ENCODE data around the gene F2RL3. TPM values are rescaled to one million over a fixed set of nuclear protein-coding genes. Genes with fewer than 3 reads are reported as not detected.

Gene F2RL3
- total RNA-seq, 1 donor from 2014 or later: 0.92 TPM

DNA sequence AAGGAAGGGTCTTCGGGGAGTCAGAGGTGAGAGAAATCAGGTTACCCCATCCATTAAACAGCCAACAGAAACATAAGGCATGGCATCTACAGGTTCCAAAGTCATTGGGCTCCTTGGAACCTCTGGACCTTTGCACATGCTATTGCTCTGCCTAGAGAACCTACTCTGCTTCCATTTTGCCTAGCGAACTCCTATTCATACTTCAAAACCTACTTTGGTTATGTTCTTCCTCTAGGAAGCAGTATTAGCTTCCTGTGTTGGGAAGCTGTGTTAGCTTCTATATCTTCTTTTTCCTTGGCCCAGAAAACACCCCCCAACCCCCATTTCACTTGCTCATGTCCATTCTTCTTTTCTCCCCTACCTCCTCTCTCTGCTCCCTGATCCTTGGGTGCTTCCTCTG, 39.6 kb downstream of the F2RL3 start:
- peaks cover 7% of the 10 kb centered on the region for H3K9me3 Mint-ChIP-seq (ENCODE audit: unreplicated experiment)
- no peak overlapping the region for H3K4me3 Mint-ChIP-seq (ENCODE audit: unreplicated experiment)
- peaks cover 25% of the 10 kb centered on the region for H3K36me3 Mint-ChIP-seq (ENCODE audit: low read depth, unreplicated experiment)
- H3K27me3 Mint-ChIP-seq (ENCODE audit: unreplicated experiment): peaks cover 4% of the 10 kb centered on the region
- no peak overlapping the region for H3K27ac Mint-ChIP-seq (ENCODE audit: unreplicated experiment)
- DNase-seq (ENCODE audit: low spot score): no peak
- H3K4me1 Mint-ChIP-seq (ENCODE audit: unreplicated experiment): no peaks in the 10 kb centered on the region
- TF ChIP-seq, protein P1, sequence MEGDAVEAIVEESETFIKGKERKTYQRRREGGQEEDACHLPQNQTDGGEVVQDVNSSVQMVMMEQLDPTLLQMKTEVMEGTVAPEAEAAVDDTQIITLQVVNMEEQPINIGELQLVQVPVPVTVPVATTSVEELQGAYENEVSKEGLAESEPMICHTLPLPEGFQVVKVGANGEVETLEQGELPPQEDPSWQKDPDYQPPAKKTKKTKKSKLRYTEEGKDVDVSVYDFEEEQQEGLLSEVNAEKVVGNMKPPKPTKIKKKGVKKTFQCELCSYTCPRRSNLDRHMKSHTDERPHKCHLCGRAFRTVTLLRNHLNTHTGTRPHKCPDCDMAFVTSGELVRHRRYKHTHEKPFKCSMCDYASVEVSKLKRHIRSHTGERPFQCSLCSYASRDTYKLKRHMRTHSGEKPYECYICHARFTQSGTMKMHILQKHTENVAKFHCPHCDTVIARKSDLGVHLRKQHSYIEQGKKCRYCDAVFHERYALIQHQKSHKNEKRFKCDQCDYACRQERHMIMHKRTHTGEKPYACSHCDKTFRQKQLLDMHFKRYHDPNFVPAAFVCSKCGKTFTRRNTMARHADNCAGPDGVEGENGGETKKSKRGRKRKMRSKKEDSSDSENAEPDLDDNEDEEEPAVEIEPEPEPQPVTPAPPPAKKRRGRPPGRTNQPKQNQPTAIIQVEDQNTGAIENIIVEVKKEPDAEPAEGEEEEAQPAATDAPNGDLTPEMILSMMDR (IDR thresholded peaks at IDR 0.05; ENCODE audit: unreplicated experiment): no peak

DNA sequence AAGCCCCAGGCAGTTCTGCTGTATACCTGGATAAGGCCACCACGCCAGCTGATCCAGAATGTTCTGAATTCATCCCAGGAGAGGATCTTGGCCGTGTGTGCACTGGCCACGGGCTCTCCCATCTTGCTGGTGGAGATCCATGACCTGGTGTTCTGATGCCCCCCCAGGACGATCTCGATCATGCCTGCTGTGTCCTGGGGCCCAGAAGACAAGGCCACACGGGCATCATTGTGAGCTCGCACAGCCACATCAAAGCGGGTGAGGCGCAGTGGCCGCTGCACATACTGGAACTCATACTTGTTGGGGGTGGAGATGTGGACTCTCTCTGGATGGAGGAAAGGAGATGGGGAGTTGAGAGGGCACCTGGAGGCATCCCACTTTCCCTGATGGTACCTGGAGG, 40.1 kb downstream of the F2RL3 start:
- peaks cover 25% of the 10 kb centered on the region for H3K36me3 Mint-ChIP-seq (ENCODE audit: low read depth, unreplicated experiment)
- no peak overlapping the region for H3K27ac Mint-ChIP-seq (ENCODE audit: unreplicated experiment)
- H3K9me3 Mint-ChIP-seq (ENCODE audit: unreplicated experiment): peaks cover 7% of the 10 kb centered on the region
- H3K27me3 Mint-ChIP-seq (ENCODE audit: unreplicated experiment): peaks cover 4% of the 10 kb centered on the region
- TF ChIP-seq, protein P1 (IDR thresholded peaks at IDR 0.05; ENCODE audit: unreplicated experiment): no peak
- peak overlapping the region; percentile 44 for H3K4me3 Mint-ChIP-seq (ENCODE audit: unreplicated experiment)
- DNase-seq (ENCODE audit: low spot score): no peak
- no peaks in the 10 kb centered on the region for H3K4me1 Mint-ChIP-seq (ENCODE audit: unreplicated experiment)

DNA sequence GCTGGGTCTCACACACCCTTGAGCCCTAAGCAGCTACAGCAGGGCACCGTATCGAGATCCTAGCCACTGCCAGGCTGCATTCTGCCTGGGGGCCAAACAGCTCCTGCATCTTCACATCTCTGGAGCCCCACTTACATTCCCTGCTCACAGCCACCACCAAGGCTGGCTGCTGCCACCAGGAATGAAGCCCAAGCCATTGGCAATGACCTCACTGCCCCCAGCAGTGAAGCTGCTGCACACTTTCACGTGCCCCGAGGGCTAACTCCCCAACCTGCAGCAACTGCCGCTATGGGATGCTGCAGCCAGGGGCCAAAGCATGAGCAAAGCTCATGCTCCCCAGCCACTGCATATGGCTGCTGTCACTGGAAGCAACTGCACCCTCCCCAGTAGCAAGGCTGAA, 42.0 kb downstream of the F2RL3 start:
- Mint-ChIP-seq H3K4me3 (ENCODE audit: unreplicated experiment) (peak overlapping the region; percentile 27), H3K27me3 (ENCODE audit: unreplicated experiment) (peaks cover 3% of the 10 kb centered on the region), H3K9me3 (ENCODE audit: unreplicated experiment) (peaks cover 14% of the 10 kb centered on the region), H3K27ac (ENCODE audit: unreplicated experiment) (no peak overlapping the region), H3K4me1 (ENCODE audit: unreplicated experiment) (no peaks in the 10 kb centered on the region), H3K36me3 (ENCODE audit: low read depth, unreplicated experiment) (peaks cover 21% of the 10 kb centered on the region)
- no peak for DNase-seq (ENCODE audit: low spot score)
- TF ChIP-seq, protein P1 (IDR thresholded peaks at IDR 0.05; ENCODE audit: unreplicated experiment): no peak

DNA sequence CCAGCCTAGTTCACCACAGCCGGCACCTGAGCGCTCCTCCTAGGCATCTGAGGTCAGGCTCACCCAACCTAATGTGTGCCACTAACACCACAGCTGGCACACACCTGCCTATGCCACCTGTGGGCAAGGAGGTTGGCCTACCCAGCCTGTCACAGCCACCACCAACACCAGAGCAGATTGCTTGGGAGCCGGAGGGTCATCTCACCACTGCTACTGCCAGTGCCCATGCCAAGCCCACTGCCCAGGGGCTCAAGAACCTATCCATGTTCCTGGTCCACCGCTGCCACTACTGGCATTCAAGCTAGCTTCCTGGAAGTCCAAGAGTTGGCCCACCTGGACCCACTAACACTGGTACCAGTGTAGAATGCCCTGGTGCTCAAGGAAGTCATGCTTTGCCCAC, 42.5 kb downstream of the F2RL3 start:
- peaks cover 21% of the 10 kb centered on the region for H3K36me3 Mint-ChIP-seq (ENCODE audit: low read depth, unreplicated experiment)
- H3K27ac Mint-ChIP-seq (ENCODE audit: unreplicated experiment): no peak overlapping the region
- TF ChIP-seq, protein P1 (IDR thresholded peaks at IDR 0.05; ENCODE audit: unreplicated experiment): no peak
- no peak overlapping the region for H3K4me3 Mint-ChIP-seq (ENCODE audit: unreplicated experiment)
- H3K4me1 Mint-ChIP-seq (ENCODE audit: unreplicated experiment): no peaks in the 10 kb centered on the region
- H3K9me3 Mint-ChIP-seq (ENCODE audit: unreplicated experiment): peaks cover 14% of the 10 kb centered on the region
- DNase-seq (ENCODE audit: low spot score): no peak
- H3K27me3 Mint-ChIP-seq (ENCODE audit: unreplicated experiment): peaks cover 3% of the 10 kb centered on the region

DNA sequence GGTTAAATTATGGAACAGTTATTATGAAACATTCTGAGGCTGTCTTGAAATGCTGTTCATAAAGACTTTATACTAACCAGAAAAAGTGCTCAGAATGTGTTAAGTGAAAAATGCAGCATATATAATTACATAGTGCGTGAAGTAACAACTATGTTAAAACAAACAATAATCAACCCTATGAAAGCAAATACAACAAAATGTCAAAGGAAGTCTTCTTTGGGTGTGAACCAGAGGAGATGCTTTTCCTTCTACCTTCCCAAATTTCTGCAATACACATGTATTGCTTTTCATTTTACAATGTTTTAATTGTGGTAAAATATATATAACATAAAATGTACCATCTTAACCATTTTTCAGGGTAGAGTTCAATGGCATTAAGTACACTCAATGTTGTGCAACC, 45.7 kb downstream of the F2RL3 start:
- peaks cover 8% of the 10 kb centered on the region for H3K36me3 Mint-ChIP-seq (ENCODE audit: low read depth, unreplicated experiment)
- H3K27me3 Mint-ChIP-seq (ENCODE audit: unreplicated experiment): no peaks in the 10 kb centered on the region
- H3K27ac Mint-ChIP-seq (ENCODE audit: unreplicated experiment): no peak overlapping the region
- TF ChIP-seq, protein P1 (IDR thresholded peaks at IDR 0.05; ENCODE audit: unreplicated experiment): no peak
- no peak for DNase-seq (ENCODE audit: low spot score)
- no peak overlapping the region for H3K4me3 Mint-ChIP-seq (ENCODE audit: unreplicated experiment)
- H3K4me1 Mint-ChIP-seq (ENCODE audit: unreplicated experiment): no peaks in the 10 kb centered on the region
- peaks cover 7% of the 10 kb centered on the region for H3K9me3 Mint-ChIP-seq (ENCODE audit: unreplicated experiment)

Data from endothelial cell (in vitro differentiated cells).